ENCODE data around the gene PLXDC1.
"Not testable (repeated sequence)": the region's sequence is repeated elsewhere in the genome, so short reads cannot be mapped to it uniquely, and the experiment has no call there.

Gene PLXDC1

GRCh38 chr17:39122991-39123390 lies 28.4 kb downstream of the PLXDC1 start:
- DNase-seq: no peak

- not testable (repeated sequence) for DNase-seq
These were observed 29.5 kb downstream of the PLXDC1 start for GRCh38 chr17:39121919-39122318.

DNA sequence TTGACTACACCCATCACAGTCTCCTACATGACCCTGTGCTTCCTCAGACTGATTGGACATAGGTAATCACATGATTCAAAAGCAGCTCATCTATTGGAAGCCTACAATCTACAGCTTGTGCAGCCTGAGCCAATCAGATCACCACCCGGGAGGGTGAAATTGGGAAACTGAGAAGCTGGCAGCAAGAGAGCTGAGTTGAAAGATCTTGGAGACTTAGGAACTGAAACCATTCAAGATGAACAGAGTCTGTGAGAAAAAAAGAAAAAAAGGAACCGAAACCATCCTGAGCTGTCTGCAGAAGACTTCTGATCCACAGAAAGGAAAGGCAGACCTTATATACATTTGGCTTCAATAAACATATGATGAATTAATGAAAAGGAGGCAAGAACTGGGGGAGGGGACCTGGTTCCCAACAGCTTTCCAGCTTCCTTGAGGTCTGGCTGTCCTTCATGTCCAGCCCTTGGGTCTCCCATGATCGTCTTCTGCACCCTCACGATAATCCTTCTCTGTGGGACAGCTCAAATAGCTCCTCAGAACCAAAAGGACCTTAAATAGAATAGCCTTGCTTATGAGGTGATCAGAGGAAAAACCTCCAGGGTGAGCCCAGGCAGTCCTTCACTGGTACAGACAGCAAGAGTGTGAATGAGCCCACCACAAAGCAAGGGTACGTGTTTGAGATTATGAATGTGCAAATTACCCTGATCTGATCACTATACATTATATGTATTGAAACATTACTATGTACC lies 32.6 kb downstream of the PLXDC1 start:
- no peak for DNase-seq

DNA sequence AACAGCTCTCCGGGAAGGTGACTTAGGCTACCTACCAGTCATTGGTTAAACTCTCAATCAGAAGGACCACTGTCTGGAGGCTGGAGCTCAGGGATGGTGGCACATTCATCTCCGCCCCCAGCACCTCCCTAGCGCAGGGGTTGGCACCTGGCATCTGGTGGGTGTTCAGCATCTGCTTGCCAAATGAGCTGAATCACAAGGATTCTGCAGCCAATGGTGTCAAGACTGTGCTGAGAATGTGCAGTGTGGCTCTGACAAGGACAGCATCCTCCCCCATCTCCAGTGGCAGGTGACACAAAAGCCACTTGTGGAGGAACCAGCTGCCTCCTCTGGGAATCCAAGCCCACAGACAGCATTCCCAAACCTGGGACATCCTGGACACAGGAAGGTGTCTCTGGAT lies 35.2 kb downstream of the PLXDC1 start:
- no peak for DNase-seq

- DNase-seq: no peak
These were observed 36.3 kb downstream of the PLXDC1 start for GRCh38 chr17:39115135-39115534.

- no peak for DNase-seq
These were observed 36.7 kb downstream of the PLXDC1 start for GRCh38 chr17:39114723-39115122.

DNA sequence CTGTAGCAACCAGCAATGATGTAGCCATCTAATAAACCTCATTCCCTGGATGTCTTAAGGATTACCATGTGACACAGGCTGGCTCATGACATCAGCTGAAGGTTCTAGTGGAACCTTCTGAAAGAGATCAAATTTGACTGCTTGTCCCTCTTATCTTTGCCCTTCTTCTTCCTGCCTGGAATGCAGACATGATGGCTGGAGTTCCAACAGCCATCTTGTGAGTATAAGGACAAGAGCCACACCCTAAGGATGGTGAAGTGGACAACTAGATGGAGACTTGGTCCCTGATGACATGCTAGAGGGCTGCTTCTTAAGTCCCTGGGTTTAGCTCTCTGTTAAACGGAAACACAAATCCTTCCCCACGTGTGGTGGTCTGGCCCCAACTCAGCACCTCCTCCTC lies 37.6 kb downstream of the PLXDC1 start:
- no peak for DNase-seq

- no peak for DNase-seq
These were observed 40.9 kb downstream of the PLXDC1 start for GRCh38 chr17:39110435-39111136.

DNA sequence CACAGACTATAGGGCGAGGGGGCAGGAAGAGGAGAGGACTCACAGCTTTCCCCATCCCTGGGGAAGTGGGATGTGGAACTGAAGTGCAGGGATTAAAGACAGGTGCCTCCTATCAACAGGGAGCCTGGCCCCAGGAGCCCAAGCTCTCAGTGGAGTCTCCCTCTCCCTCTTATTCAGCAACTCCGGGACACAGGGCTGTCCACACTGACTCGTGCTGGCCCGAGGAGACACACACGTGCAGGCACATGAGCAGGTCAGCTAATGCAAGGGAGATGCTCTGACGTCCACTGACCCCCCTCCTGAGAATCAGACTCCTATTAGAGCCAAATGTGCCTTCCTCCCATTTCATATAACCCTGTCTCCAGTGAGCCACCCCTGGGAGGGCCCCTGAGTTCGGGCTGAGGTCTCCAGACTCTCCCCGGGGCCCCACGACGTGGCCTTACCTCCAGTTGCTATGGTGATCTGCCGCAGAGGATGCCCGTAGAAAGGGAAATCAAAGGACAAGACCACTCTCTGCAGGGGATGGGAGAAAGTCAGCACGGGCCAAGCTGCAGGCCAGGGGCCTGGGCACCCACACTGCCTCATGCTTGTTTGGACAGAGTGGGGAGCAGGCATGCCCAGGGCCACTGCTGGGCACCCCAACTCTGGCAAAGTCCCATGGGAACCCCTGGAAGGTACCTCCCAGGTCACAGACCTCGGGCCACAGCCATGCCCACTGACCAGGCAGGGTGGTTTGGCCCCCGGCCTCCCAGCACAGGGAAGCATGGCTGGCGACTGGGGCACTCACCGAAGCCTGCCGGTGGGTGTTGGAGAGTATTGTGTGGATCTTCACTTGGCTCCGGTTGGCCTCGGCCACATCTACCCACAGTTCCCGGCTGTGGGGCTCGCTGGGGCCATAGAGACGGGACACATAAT lies 42.7 kb downstream of the PLXDC1 start:
- DNase-seq: no peak

DNA sequence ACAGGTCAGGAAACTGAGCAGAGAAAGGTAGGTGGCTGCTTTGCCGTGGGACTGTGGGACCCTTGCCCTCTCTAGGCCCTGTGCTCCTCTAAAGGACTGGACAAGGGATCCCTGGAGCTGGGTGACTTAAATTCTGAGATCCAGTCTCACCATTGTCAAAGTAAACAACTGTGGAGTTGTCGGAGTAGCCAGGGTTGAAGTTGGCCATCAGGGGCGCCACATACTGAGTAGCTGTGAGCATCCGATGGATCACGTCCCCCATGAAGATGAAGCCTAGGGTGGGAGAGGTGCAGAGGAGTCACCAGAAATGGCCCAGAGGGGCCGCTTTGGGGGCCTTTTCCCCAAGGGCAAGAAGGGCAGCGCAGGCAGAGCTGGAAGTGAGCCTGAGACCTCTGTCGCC lies 43.5 kb downstream of the PLXDC1 start:
- DNase-seq: no peak

DNA sequence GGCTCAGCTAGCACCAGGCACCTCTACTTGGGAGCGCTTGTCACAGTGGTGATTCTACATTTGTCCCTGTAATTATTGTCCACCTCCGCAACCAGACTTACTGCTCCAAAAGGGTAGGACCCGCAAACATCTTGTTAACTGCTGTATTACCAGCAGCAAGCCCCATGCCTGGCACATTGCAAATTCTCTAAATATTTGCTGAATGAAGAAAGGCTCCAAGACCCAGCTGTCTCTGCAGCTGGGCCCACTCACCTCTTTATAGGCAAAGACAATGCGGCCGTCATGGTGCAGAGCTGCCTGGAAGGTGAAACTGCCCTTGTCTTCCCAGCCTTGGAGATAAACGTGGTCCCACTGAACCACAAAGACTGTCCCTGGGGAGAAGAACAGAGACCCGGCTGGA lies 44.3 kb downstream of the PLXDC1 start:
- no peak for DNase-seq

DNA sequence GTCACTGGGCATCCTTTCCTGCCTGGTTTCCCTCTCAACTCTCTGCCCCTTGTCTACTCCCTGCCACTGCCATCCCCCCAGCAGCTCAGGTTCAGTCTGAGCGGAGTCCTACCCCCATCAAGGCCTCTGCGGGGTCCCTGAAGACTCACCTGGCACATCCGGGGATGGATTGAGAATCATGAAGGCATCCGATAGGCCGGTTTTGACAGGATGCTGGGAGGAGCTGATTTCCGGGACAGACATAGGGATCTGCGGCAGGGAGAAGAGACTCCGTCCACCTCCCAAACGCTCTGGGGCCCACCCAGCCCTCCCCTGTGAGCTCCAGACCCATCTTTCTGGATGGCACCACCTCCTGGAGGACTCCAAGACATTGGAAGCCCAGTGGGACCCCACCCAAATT lies 45.7 kb downstream of the PLXDC1 start:
- no peak for DNase-seq

DNA sequence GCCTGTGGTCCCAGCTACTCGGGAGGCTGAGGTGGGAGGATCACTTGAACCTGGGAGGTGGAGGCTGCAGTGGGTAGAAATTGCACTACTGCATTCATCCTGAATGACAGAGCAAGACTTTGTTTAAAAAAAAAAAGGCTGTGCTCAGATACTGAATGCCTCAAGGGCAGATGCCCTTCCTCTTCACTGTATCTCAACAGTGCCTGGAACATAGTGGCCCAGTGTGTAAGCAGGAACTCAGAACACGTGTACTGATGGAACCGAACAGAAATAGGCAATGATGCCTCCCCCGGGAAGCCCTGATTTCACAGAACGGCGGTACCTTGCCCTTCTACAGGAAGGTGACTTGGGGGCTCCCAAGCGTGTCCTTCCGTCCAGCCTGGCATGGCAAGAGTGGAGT lies 46.8 kb downstream of the PLXDC1 start:
- no peak for DNase-seq

GRCh38 chr17:39104046-39104445 lies 47.4 kb downstream of the PLXDC1 start:
- no peak for DNase-seq

GRCh38 chr17:39101091-39101490 lies 50.3 kb downstream of the PLXDC1 start:
- no peak for DNase-seq

- no peak for DNase-seq
These were observed 50.9 kb downstream of the PLXDC1 start for GRCh38 chr17:39100530-39100929.

GRCh38 chr17:39099663-39100286 lies 51.7 kb downstream of the PLXDC1 start:
- DNase-seq: no peak

DNA sequence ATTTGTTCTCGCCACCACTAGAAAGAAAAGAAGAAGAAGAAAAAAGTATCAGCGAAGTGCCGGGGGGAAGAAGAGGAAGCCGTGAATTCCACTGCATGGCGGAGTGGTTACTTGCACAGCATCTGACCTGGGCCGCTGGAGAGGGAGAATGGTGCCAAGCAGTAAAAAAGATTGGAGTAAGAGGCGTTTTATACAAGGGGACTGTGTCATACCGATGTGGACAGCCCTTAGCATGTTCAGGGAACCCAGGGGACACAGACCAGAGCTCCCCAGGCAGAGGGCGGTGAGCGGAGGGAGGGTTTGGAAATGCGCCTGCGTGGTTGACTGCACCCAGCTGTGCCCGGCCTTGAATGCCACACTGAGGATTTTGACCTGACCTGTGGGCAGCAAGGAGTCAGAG lies 52.8 kb downstream of the PLXDC1 start:
- DNase-seq: peak; percentile 6

- DNase-seq: no peak
These were observed 53.9 kb downstream of the PLXDC1 start for GRCh38 chr17:39097537-39097936.

DNA sequence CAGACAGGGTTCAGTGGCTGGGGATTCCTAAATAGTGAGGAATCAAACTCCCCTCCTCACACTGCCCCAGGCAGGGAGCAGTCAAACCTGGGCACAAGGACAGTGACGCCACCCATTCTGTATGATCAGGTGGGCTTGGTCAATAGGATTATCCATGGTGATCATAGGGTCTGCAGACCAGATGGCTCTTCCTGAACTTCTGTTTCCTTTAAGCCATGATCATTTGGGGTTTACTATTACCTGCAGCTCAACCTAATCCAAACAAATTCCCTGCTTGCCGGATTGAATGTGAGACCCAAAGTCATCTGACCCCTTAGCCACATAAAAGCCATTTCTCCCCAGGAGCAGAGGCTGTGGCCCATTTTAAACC lies 54.3 kb downstream of the PLXDC1 start:
- DNase-seq: no peak

DNA sequence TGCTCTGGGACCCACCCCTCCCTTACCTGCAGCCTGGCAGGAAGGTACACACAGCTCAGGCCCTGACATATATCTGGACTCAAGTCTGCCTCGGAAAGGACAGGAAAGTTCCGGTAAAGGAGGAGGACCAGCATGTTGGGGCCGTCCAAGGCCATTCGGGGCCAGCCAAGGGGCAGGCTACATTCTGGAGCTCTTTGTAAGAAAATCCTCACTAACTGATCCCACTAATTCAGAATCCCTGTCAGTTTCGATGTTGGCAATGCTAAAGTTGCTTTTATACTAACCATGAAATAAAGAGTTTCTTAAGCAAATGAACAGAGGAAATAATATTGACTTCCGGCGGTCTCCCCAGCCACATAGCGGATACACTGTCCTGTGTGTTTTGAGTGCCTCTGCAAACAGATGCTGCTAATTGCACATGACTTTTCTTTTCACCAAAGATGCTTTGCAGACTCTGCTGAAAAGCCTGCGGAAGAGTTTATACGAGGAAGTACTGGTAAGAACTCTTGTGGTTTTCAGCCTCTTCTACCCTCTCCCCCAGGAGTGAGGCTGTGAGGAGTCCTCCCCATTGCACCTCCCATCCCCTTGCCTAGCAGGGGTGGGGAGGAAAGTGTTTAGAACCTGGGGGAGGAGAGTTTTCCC lies 54.8 kb downstream of the PLXDC1 start:
- peak; percentile 61 for DNase-seq

- no peak for DNase-seq
These were observed 56.1 kb downstream of the PLXDC1 start for GRCh38 chr17:39095309-39095686.

Data from CD4-positive, alpha-beta T cell treated with Interleukin-6 for 4 hours (primary cell).